PC-3 (cell line): ENCODE data around the gene BID.

Experiments
- CTCF ChIP-seq: fragments of 300-600 bp; sonication (generic); conservative IDR thresholded peaks from 2 replicates; pipeline ENCODE4 v1.5.1; 2017; ENCODE audit warnings: antibody characterized with exemption, low read depth, mild to moderate bottlenecking, low read length
- EZH2 ChIP-seq: fragments of 300-600 bp; sonication (generic); IDR thresholded peaks from one replicate; pipeline ENCODE4 v1.6.1; 2017; ENCODE audit warnings: antibody characterized with exemption, mild to moderate bottlenecking, low read length; ENCODE audit not compliant: unreplicated experiment

- no peak for TF ChIP-seq EZH2
- TF ChIP-seq CTCF, result no peak
Observed at GRCh38 chr22:17707526-17707925, 66.7 kb downstream of the BID start.
